ENCODE data around the gene LIAS. TPM values are rescaled to one million over a fixed set of nuclear protein-coding genes. Genes with fewer than 3 reads are reported as not detected.

The LIAS gene
- total and polyA plus RNA-seq, 10 of the 15 experiments (the other 5 are each of a cell fraction or from before 2014, with no cell fraction given), result 17.9 to 32.3 (median 26.4) TPM

GRCh38 chr4:39527296-39528060 is 68.6 kb downstream of the LIAS start, which contains the start of gene UGDH (continued):
- TF ChIP-seq KDM1A (IDR thresholded peaks at IDR 0.05; ENCODE audit: borderline replicate concordance), result no peak
- TF ChIP-seq PRDM15 (CRISPR knock-in tag; IDR thresholded peaks at IDR 0.05), result no peak
- peak; percentile 43 for TF ChIP-seq KLF5 (IDR thresholded peaks at IDR 0.05; ENCODE audit: partially characterized antibody)
- no peak for TF ChIP-seq CUX1 (IDR thresholded peaks at IDR 0.05; ENCODE audit: insufficient replicate concordance, low read depth, low read length)
- no peak; the same call in 1 of the 2 replicates for TF ChIP-seq ZNF217 (IDR thresholded peaks at IDR 0.05)
- peak; percentile 33; the same call in 1 of the 2 replicates for TF ChIP-seq HCFC1 (IDR thresholded peaks at IDR 0.05; ENCODE audit: low read length)
- no peak for TF ChIP-seq BMI1 (IDR thresholded peaks at IDR 0.05; ENCODE audit: borderline replicate concordance)
- TF ChIP-seq RUNX3 (IDR thresholded peaks at IDR 0.05; ENCODE audit: low read length), result no peak; the same call in 1 of the 2 replicates
- 0 out of 2 replicates have a peak, but pooled peaks have one; percentile 23 for TF ChIP-seq PAX5 (IDR thresholded peaks at IDR 0.05; ENCODE audit: borderline replicate concordance, low read depth, low read length)
- peak; percentile 89; the same call in 1 of the 2 replicates for TF ChIP-seq STAT1 (conservative IDR thresholded peaks at IDR 0.05)
- TF ChIP-seq FOXM1 (IDR thresholded peaks at IDR 0.05; ENCODE audit: low read depth, low read length), result no peak
- TF ChIP-seq NR2F1 (conservative IDR thresholded peaks at IDR 0.05), result peak; percentile 92
- peak; percentile 76; the same call in 1 of the 2 replicates for TF ChIP-seq CREB1 (IDR thresholded peaks at IDR 0.05; ENCODE audit: low read depth)
- no peak for TF ChIP-seq MEF2A (IDR thresholded peaks at IDR 0.05; ENCODE audit: insufficient read depth, low read depth, low read length)
- TF ChIP-seq ASH2L (IDR thresholded peaks at IDR 0.05; ENCODE audit: borderline replicate concordance, low read depth), result no peak
- TF ChIP-seq CEBPZ (IDR thresholded peaks at IDR 0.05; ENCODE audit: low read depth, low read length), result no peak
- TF ChIP-seq JUND (IDR thresholded peaks at IDR 0.05; ENCODE audit: low read depth, low read length), result no peak
- TF ChIP-seq NR2C2 (IDR thresholded peaks at IDR 0.05; ENCODE audit: borderline replicate concordance, control insufficient read depth, insufficient read length, low read depth), result no peak

Data from GM12878 (cell line).